Measurements from ENCODE around the gene SMCO4. TPM values are rescaled to one million over a fixed set of nuclear protein-coding genes. Genes with fewer than 3 reads are reported as not detected.

The SMCO4 gene
- total and polyA plus RNA-seq, 2 of the 8 experiments (the other 6 are each of a cell fraction or from before 2014, with no cell fraction given), result 33.2 to 53.9 TPM

DNA sequence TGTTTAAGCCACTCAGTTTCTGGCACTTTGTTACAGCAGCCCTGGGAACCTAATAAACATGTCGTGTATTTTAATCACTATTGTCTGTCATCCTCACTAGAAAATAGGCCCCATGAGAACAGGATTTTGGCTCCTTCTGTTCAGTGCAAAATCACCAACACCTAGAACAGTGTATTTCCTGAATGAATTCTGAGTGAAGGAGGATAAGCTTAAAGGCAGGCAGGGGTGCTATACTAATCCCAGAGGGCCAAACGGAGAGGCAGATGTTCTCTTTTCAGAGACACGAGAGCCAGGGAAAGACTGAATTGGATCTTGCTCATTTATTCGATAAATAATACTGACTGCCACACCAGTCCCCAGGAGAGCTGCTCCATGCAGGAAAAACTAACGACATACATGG lies 10.4 kb downstream of the SMCO4 start:
- WGBS, 2 experiments (ENCODE audit: extremely low coverage in 1 of 2, insufficient coverage in 1 of 2, insufficient read length in 1 of 2, insufficient replicate concordance in 2 of 2, low coverage in 1 of 2, low lambda C conversion rate in 2 of 2, missing lambda C conversion rate in 1 of 2), result 84% methylated on average over 5 of the region's 5 CpGs; no CpG with 5 or more reads in 1 of the 2 experiments
- Histone ChIP-seq H2BK120ac (replicated peaks; ENCODE audit: low read depth, low read length) (no peak overlapping the region), H2BK12ac (ENCODE audit: low read depth, low read length) (no peak overlapping the region), H2BK20ac (ENCODE audit: low read length) (no peak overlapping the region), H3K9ac (replicated peaks in 1 of 4; ENCODE audit: extremely low read depth in 1 of 4, low read depth in 3 of 4, low read length in 3 of 4) (no peak overlapping the region), H3K23ac (ENCODE audit: insufficient read length) (no peak overlapping the region), H3K4me3 (ENCODE audit: extremely low read depth in 1 of 4, insufficient read depth in 2 of 4, low read depth in 3 of 4, low read length in 4 of 4) (no peak overlapping the region), H2AFZ (ENCODE audit: low read length) (no peak overlapping the region), H3K36me3 (ENCODE audit: control insufficient read depth in 2 of 4, insufficient read depth in 4 of 4, low read length in 3 of 4) (peaks cover 0 to 5% (median 0%) of the 10 kb centered on the region in 4 experiments; a peak in 2 of 8 replicates), H3K27me3 (replicated peaks in 1 of 4; ENCODE audit: control insufficient read depth in 3 of 4, extremely low read depth in 1 of 4, insufficient read depth in 3 of 4, low read length in 3 of 4) (no peaks in the 10 kb centered on the region), H4K20me1 (replicated peaks in 1 of 2; ENCODE audit: control insufficient read depth in 1 of 2, insufficient read depth in 2 of 2, low read length in 2 of 2) (peaks cover 1 to 3% of the 10 kb centered on the region in 2 experiments), H3K56ac (replicated peaks; ENCODE audit: insufficient read length, low read depth, low read length) (no peak overlapping the region), H3K4me1 (replicated peaks in 1 of 4; ENCODE audit: control insufficient read depth in 3 of 4, insufficient read depth in 4 of 4, low read length in 3 of 4) (peaks cover 5 to 11% (median 8%) of the 10 kb centered on the region in 4 experiments), H3K9me3 (ENCODE audit: insufficient read depth in 2 of 2, low read depth in 1 of 2, low read length in 1 of 2) (no peaks in the 10 kb centered on the region), H3K4me2 (ENCODE audit: insufficient read depth in 1 of 2, low read depth in 2 of 2, low read length in 2 of 2) (no peak overlapping the region), H3K4ac (replicated peaks; ENCODE audit: insufficient read length, low read depth, low read length) (no peak overlapping the region), H3K79me1 (ENCODE audit: low read depth, low read length) (peaks cover 13% of the 10 kb centered on the region), H4K5ac (ENCODE audit: insufficient read length, low read depth, low read length) (no peak overlapping the region), H2BK5ac (ENCODE audit: low read depth, low read length) (no peak overlapping the region), H3K14ac (ENCODE audit: insufficient read length) (no peak overlapping the region), H3K27ac (ENCODE audit: low read depth, low read length) (no peak overlapping the region), H2AK5ac (ENCODE audit: low read depth, low read length) (no peak overlapping the region), H3K23me2 (ENCODE audit: low read depth, low read length) (no peaks in the 10 kb centered on the region), H2BK15ac (ENCODE audit: low read length) (no peak overlapping the region), H4K91ac (replicated peaks; ENCODE audit: insufficient read length, low read length) (no peak overlapping the region), H3K79me2 (ENCODE audit: control insufficient read depth in 1 of 2, insufficient read depth in 2 of 2, low read length in 2 of 2) (peaks cover 0 to 85% of the 10 kb centered on the region in 2 experiments; a peak in 2 of 4 replicates), H3K18ac (ENCODE audit: extremely low read depth, low read length) (no peak overlapping the region), H4K8ac (ENCODE audit: extremely low read depth, insufficient read depth, low read length) (no peak overlapping the region)
- CTCF ChIA-PET (ENCODE audit: partially characterized antibody), result interaction anchor here (0.6 to 3.1 kb wide), 6 partner anchors 9 to 272 kb away, joined by 3 to 12 read pairs (median 3); no protein-coding TSS in a partner anchor
- FAIRE-seq (no peak), DNase-seq (ENCODE audit: low read depth in 1 of 2, low spot score in 2 of 2) (no peak)
- POLR2A ChIA-PET (ENCODE audit: partially characterized antibody), result interaction anchor here (0.7 to 2.6 kb wide), 2 partner anchors 9 to 149 kb away, joined by 3 to 15 read pairs; no protein-coding TSS in a partner anchor
- TF ChIP-seq TAF7 (optimal IDR thresholded peaks at IDR 0.05; ENCODE audit: borderline replicate concordance, low read depth, low read length), result no peak
- TF ChIP-seq, protein P1, sequence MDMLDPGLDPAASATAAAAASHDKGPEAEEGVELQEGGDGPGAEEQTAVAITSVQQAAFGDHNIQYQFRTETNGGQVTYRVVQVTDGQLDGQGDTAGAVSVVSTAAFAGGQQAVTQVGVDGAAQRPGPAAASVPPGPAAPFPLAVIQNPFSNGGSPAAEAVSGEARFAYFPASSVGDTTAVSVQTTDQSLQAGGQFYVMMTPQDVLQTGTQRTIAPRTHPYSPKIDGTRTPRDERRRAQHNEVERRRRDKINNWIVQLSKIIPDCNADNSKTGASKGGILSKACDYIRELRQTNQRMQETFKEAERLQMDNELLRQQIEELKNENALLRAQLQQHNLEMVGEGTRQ (IDR thresholded peaks at IDR 0.05; ENCODE audit: low read length), result no peak
- no peak for TF ChIP-seq KDM1A (IDR thresholded peaks at IDR 0.05; ENCODE audit: borderline replicate concordance, low read length)
- TF ChIP-seq BCL11A (IDR thresholded peaks at IDR 0.05; ENCODE audit: low read depth in 2 of 2, low read length in 2 of 2), result no peak
- no peak for TF ChIP-seq YY1 (IDR thresholded peaks at IDR 0.05; ENCODE audit: low read depth, low read length)
- no peak for TF ChIP-seq RXRA (IDR thresholded peaks at IDR 0.05; ENCODE audit: insufficient read depth, low read depth, low read length)
- TF ChIP-seq, protein P2, sequence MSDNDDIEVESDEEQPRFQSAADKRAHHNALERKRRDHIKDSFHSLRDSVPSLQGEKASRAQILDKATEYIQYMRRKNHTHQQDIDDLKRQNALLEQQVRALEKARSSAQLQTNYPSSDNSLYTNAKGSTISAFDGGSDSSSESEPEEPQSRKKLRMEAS (IDR thresholded peaks at IDR 0.05), result no peak
- no peak for TF ChIP-seq HDAC6 (IDR thresholded peaks at IDR 0.05; ENCODE audit: low read depth, low read length)
- no peak for TF ChIP-seq SIX5 (IDR thresholded peaks at IDR 0.05; ENCODE audit: low read depth, low read length)
- no peak for TF ChIP-seq RFX5 (IDR thresholded peaks at IDR 0.05; ENCODE audit: borderline replicate concordance, low read depth, low read length)
- no peak for TF ChIP-seq SP4 (IDR thresholded peaks at IDR 0.05; ENCODE audit: low read length)
- TF ChIP-seq JUN (IDR thresholded peaks at IDR 0.05; ENCODE audit: low read depth, low read length), result no peak
- TF ChIP-seq KDM5A (IDR thresholded peaks at IDR 0.05; ENCODE audit: low read length), result no peak
